Gastrocnemius medialis (tissue), 4 donors: Measurements from ENCODE around the gene ME2. TPM values are rescaled to one million over a fixed set of nuclear protein-coding genes. Genes with fewer than 3 reads are reported as not detected.
A peak's percentile ranks its signal among the peaks of the same experiment; 100 is the strongest.
"Not testable (repeated sequence)": the region's sequence is repeated elsewhere in the genome, so short reads cannot be mapped to it uniquely, and the experiment has no call there.

Experiments
- ATAC-seq, 2 donors: fragments of 150-250 bp; one replicate each; pipeline ENCODE4 v1.9.1; 2016
- DNase-seq, 2 donors: peaks; one replicate each; pipeline ENCODE4 v3.0.0-alpha.2; 2019
- H3K27ac ChIP-seq, 4 donors: fragments of 200-600 bp; sonication (generic); 1 replicate in 1 of 4; 2 replicates in 3 of 4; pipeline ENCODE4 v1.5.1; 2016 to 2018; ENCODE audit warnings: mild to moderate bottlenecking in 2 of 4, moderate library complexity in 1 of 4
- H3K27me3 ChIP-seq, 3 donors: fragments of 200-600 bp; sonication (generic) in 2 of 3; 1 replicate in 1 of 3; 2 replicates in 2 of 3; pipeline versions ENCODE4 v1.5.1 to v1.6.0; 2016 to 2019; ENCODE audit warnings: mild to moderate bottlenecking in 1 of 3, moderate library complexity in 1 of 3
- H3K36me3 ChIP-seq, 2 donors: fragments of 200-600 bp; sonication (generic) in 1 of 2; one replicate each; pipeline ENCODE4 v1.5.1; 2017 to 2018
- H3K4me1 ChIP-seq, 2 donors: fragments of 200-600 bp; sonication (generic) in 1 of 2; one replicate each; pipeline ENCODE4 v1.5.1; 2016 to 2017; ENCODE audit warnings: mild to moderate bottlenecking in 2 of 2
- H3K4me3 ChIP-seq, 4 donors: fragments of 200-600 bp; sonication (generic) in 3 of 4; 1 replicate in 1 of 4; 2 replicates in 3 of 4; pipeline ENCODE4 v1.5.1; 2016 to 2019; ENCODE audit warnings: mild to moderate bottlenecking in 2 of 4
- H3K9me3 ChIP-seq, 3 donors: fragments of 200-600 bp; sonication (generic) in 2 of 3; 1 replicate in 1 of 3; 2 replicates in 2 of 3; pipeline ENCODE4 v1.5.1; 2016 to 2019
- CTCF ChIP-seq, 5 experiments: fragments of 450-650 bp in 3 of 5; fragments of 200-600 bp in 2 of 5; sonication (generic) in 2 of 5; IDR thresholded peaks in 4 of 5; conservative IDR thresholded peaks in 1 of 5; 1 replicate in 4 of 5; 2 replicates in 1 of 5; pipeline ENCODE4 v1.5.1; 2016 to 2019; ENCODE audit warnings: antibody characterized with exemption in 5 of 5, mild to moderate bottlenecking in 3 of 5, moderate library complexity in 3 of 5
- POLR2A ChIP-seq, 2 donors: fragments of 450-650 bp; IDR thresholded peaks; one replicate each; pipeline ENCODE4 v1.6.1; 2017; ENCODE audit warnings: antibody characterized with exemption in 2 of 2, mild to moderate bottlenecking in 2 of 2, moderate library complexity in 2 of 2
- in situ Hi-C, 4 donors: fragments of 200-750 bp; cut with MboI; loops; one replicate each; pipeline versions ENCODE4 v1.15.0 to v1.8.0; 2017; ENCODE audit warnings: low sequenced_read_pairs in 4 of 4
- intact Hi-C: fragments of 100-400 bp; cut with DNase I; formaldehyde crosslinking; loops from one replicate; pipeline ENCODE4 v1.15.1; 2023; ENCODE audit warnings: low total_unique reads
- total RNA-seq, 4 donors: library from RNA; depleted of rRNA; stranded (reverse); fragments of >200 nt; gene quantifications; one replicate each; pipeline versions ENCODE4 v1.1.0 to v1.2.3, GENCODE V29; 2016

ME2 gene
- total RNA-seq, 4 donors from 2014 or later, result 25.3 to 50.6 (median 46.5) TPM

GRCh38 chr18:50937183-50937582 lies 58.3 kb downstream of the ME2 start:
- H3K27ac ChIP-seq, result no peak overlapping the region
- DNase-seq (no peak), ATAC-seq (no peak)
- no peaks in the 10 kb centered on the region for H3K9me3 ChIP-seq
- H3K4me3 ChIP-seq, result no peak overlapping the region
- H3K4me1 ChIP-seq, result no peaks in the 10 kb centered on the region
- H3K27me3 ChIP-seq, result no peaks in the 10 kb centered on the region
- peaks cover 0 to 15% of the 10 kb centered on the region in 2 donors for H3K36me3 ChIP-seq
- TF ChIP-seq CTCF (IDR thresholded peaks at IDR 0.05 in 4 of 5, conservative IDR thresholded peaks at IDR 0.05 in 1 of 5) (no peak), POLR2A (IDR thresholded peaks at IDR 0.05) (no peak)
- intact Hi-C loops, result loop anchor here (10.0 kb wide), 1 partner anchor 58 kb away; no protein-coding TSS in a partner anchor
- in situ Hi-C loops, result no loop called here

- Histone ChIP-seq H3K27ac (no peak overlapping the region), H3K4me1 (no peaks in the 10 kb centered on the region), H3K36me3 (peaks cover 0 to 9% of the 10 kb centered on the region in 2 donors), H3K4me3 (no peak overlapping the region), H3K27me3 (no peaks in the 10 kb centered on the region), H3K9me3 (no peaks in the 10 kb centered on the region)
- ATAC-seq (no peak), DNase-seq (no peak)
- intact Hi-C loops, result loop anchor here (10.0 kb wide), 1 partner anchor 56 kb away; no protein-coding TSS in a partner anchor
- TF ChIP-seq CTCF (IDR thresholded peaks at IDR 0.05 in 4 of 5, conservative IDR thresholded peaks at IDR 0.05 in 1 of 5) (no peak), POLR2A (IDR thresholded peaks at IDR 0.05) (no peak)
- in situ Hi-C loops, result no loop called here
Observed at GRCh38 chr18:50938912-50939311, 60.0 kb downstream of the ME2 start.

GRCh38 chr18:50944245-50944932 lies 65.5 kb downstream of the ME2 start:
- Histone ChIP-seq H3K9me3 (no peaks in the 10 kb centered on the region), H3K4me1 (no peaks in the 10 kb centered on the region), H3K4me3 (no peak overlapping the region), H3K27ac (no peak overlapping the region), H3K27me3 (no peaks in the 10 kb centered on the region), H3K36me3 (peaks cover 0 to 21% of the 10 kb centered on the region in 2 donors)
- in situ Hi-C loops, result no loop called here
- TF ChIP-seq CTCF (IDR thresholded peaks at IDR 0.05 in 4 of 5, conservative IDR thresholded peaks at IDR 0.05 in 1 of 5) (no peak), POLR2A (IDR thresholded peaks at IDR 0.05) (no peak)
- ATAC-seq, result peak; percentile 42 to 70
- intact Hi-C loops, result no loop called here
- no peak for DNase-seq

- H3K4me1 ChIP-seq, intact Hi-C loops, ATAC-seq, H3K4me3 ChIP-seq, H3K27ac ChIP-seq, H3K9me3 ChIP-seq, DNase-seq, in situ Hi-C loops, H3K27me3 ChIP-seq: not testable (repeated sequence)
- H3K36me3 ChIP-seq, result peaks cover 0 to 13% of the 10 kb centered on the region in 2 donors
Observed at GRCh38 chr18:50945918-50946317, 67.0 kb downstream of the ME2 start.

DNA sequence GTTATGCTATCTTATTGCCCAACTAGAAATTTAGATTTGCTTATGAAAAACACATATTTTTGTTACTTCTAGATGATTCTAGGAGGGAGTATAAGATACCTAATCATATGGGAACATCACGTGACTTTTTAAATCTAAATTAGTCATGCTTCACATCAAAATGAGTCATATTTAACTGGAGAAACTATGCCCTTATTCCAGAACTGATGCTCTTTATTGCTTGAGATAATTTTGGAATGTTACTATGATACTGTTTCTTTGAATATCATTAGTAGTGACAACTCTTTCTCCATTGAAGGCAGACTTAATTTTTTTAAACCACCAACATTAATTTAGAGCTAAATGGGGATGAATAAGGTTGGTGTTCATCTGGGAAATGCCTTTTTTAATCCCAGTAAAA lies 69.0 kb downstream of the ME2 start:
- Histone ChIP-seq H3K27me3 (no peaks in the 10 kb centered on the region), H3K4me3 (no peak overlapping the region), H3K4me1 (no peaks in the 10 kb centered on the region), H3K9me3 (no peaks in the 10 kb centered on the region), H3K36me3 (peaks cover 0 to 12% of the 10 kb centered on the region in 2 donors), H3K27ac (no peak overlapping the region)
- in situ Hi-C loops, result no loop called here
- intact Hi-C loops, result no loop called here
- ATAC-seq (no peak), DNase-seq (no peak)
- TF ChIP-seq POLR2A (IDR thresholded peaks at IDR 0.05), result no peak
- TF ChIP-seq CTCF (IDR thresholded peaks at IDR 0.05 in 4 of 5, conservative IDR thresholded peaks at IDR 0.05 in 1 of 5), result no peak
